ENCODE data around the gene TBX18. TPM values are rescaled to one million over a fixed set of nuclear protein-coding genes. Genes with fewer than 3 reads are reported as not detected.

The TBX18 gene
- total RNA-seq, 1 donor from 2014 or later, result 9.4 TPM

DNA sequence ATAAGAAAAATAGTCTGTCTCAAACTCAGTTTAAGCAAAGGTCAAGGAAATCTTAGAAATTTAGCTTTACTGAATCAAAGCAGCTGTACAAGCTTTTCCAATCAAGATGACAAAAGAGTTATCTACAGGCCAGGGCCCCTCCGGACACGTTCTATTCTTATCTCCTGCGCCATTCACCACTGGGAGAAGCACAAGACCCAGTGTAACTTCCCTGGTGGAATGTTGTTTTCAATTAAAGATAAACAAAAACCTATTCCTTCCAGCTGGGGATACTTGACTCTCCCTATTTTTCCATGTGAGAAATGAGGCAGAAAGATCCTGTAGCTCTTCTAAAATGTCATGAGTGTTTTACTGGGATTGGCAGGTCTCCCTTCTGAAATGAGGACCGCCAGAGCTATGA is 123.3 kb downstream of the TBX18 start:
- Mint-ChIP-seq H3K36me3 (ENCODE audit: low read depth, unreplicated experiment) (no peaks in the 10 kb centered on the region), H3K27me3 (ENCODE audit: unreplicated experiment) (no peaks in the 10 kb centered on the region), H3K4me1 (ENCODE audit: unreplicated experiment) (peaks cover 9% of the 10 kb centered on the region), H3K4me3 (ENCODE audit: unreplicated experiment) (no peak overlapping the region), H3K9me3 (ENCODE audit: unreplicated experiment) (no peaks in the 10 kb centered on the region), H3K27ac (ENCODE audit: unreplicated experiment) (no peak overlapping the region)
- TF ChIP-seq, protein P1, sequence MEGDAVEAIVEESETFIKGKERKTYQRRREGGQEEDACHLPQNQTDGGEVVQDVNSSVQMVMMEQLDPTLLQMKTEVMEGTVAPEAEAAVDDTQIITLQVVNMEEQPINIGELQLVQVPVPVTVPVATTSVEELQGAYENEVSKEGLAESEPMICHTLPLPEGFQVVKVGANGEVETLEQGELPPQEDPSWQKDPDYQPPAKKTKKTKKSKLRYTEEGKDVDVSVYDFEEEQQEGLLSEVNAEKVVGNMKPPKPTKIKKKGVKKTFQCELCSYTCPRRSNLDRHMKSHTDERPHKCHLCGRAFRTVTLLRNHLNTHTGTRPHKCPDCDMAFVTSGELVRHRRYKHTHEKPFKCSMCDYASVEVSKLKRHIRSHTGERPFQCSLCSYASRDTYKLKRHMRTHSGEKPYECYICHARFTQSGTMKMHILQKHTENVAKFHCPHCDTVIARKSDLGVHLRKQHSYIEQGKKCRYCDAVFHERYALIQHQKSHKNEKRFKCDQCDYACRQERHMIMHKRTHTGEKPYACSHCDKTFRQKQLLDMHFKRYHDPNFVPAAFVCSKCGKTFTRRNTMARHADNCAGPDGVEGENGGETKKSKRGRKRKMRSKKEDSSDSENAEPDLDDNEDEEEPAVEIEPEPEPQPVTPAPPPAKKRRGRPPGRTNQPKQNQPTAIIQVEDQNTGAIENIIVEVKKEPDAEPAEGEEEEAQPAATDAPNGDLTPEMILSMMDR (IDR thresholded peaks at IDR 0.05; ENCODE audit: unreplicated experiment), result no peak
- no peak for DNase-seq (ENCODE audit: low spot score)

DNA sequence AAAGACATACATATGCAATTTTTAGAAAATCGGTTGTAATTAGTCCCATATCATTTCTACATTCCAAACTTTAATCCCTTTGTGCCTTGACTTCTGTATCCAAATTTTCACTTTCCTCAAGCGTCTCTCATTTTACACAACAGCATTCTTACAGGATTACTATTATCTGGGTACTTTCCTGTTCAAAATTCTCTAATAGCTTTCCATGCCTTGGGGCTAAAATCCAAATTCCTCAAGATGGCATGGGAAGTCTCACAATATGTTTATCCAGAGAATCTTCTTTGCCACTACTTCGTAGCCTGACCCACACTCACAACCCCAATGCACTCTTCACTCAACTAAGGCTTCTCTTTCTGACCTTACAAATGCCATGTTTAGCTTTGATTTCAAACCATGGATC is 125.0 kb downstream of the TBX18 start:
- Mint-ChIP-seq H3K36me3 (ENCODE audit: low read depth, unreplicated experiment) (no peaks in the 10 kb centered on the region), H3K9me3 (ENCODE audit: unreplicated experiment) (no peaks in the 10 kb centered on the region), H3K27ac (ENCODE audit: unreplicated experiment) (no peak overlapping the region), H3K4me1 (ENCODE audit: unreplicated experiment) (peaks cover 5% of the 10 kb centered on the region), H3K27me3 (ENCODE audit: unreplicated experiment) (no peaks in the 10 kb centered on the region), H3K4me3 (ENCODE audit: unreplicated experiment) (no peak overlapping the region)
- TF ChIP-seq, protein P1 (IDR thresholded peaks at IDR 0.05; ENCODE audit: unreplicated experiment), result no peak
- DNase-seq (ENCODE audit: low spot score), result no peak

DNA sequence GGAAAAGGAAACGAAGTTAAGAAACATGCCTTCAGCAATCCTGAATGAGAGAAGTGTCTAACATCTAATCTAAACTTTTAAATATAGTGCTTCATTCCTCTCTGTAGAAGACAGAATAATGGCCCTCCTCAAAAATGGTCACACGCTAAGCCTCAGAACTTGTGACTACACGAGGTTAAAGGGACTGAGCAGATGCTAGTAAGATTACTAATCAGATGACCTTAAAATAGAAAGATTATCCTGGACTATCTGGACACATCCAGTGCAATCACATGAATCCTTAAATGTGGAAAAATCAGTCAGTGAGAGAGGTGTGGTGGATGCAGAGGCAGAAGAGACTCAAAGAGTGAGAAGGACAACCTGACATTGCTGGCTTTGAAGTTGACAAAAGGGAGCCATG is 126.1 kb downstream of the TBX18 start:
- Mint-ChIP-seq H3K36me3 (ENCODE audit: low read depth, unreplicated experiment) (no peaks in the 10 kb centered on the region), H3K4me1 (ENCODE audit: unreplicated experiment) (no peaks in the 10 kb centered on the region), H3K4me3 (ENCODE audit: unreplicated experiment) (no peak overlapping the region), H3K9me3 (ENCODE audit: unreplicated experiment) (no peaks in the 10 kb centered on the region), H3K27ac (ENCODE audit: unreplicated experiment) (no peak overlapping the region), H3K27me3 (ENCODE audit: unreplicated experiment) (no peaks in the 10 kb centered on the region)
- TF ChIP-seq, protein P1 (IDR thresholded peaks at IDR 0.05; ENCODE audit: unreplicated experiment), result no peak
- DNase-seq (ENCODE audit: low spot score), result no peak

Data from endothelial cell (in vitro differentiated cells).